Renal cortical epithelial cell (primary cell): Measurements from ENCODE around the gene PSMB5. TPM values are rescaled to one million over a fixed set of nuclear protein-coding genes. Genes with fewer than 3 reads are reported as not detected.

Experiments
- DNase-seq: peaks from one replicate; pipeline ENCODE4 v3.0.0-alpha.2; 2011; ENCODE audit warnings: low read depth
- total RNA-seq: library from RNA; depleted of rRNA; stranded (reverse); fragments of >200 nt; gene quantifications from 2 replicates; pipeline ENCODE4 v1.2.3, GENCODE V29; 2014

The PSMB5 gene
- 167 and 251 TPM in 2 replicates for total RNA-seq

DNA sequence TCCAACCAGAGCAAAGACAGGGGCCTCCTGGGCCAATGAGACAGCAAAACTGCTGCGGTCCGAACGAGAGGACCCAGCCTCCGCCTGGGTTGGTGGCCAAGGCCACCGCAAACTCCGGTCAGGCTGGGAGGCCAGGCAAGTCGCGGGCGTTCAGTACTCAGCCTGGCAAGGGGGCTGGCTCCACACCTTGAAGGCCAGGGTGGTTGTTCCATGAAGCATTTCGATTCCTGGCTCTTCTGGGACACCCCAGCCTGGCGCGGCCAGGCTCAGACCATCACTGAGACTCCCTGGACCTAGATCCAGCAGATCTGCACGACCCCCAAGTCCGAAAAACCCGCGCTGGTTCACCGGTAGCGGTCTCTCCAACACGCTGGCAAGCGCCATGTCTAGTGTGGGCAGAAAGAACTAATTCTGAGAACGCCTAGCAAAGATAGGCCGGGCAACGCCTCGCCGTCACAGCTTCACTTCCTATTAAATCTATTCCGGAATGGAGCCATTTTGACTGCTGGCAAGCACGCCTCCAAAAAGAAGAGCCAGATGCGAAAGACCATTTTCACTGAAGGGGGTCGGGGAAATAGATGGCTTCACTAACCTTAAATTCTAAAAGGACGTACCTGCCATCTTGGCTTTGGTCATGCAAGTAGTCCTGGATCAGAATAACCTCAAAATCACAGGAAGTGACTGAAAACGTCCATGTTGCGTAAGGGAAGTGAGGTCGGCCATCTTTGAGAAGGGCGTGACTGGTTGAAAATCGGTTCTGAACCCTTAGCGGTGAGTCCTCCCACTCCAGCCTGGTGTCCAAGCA is at the start of gene PSMB5:
Gene PSMB5 (minus strand): TSS at position 403 of the 805 bp plus-strand sequence. CDS start 19 bp downstream, at position 384.
- DNase-seq: peak; percentile 97

DNA sequence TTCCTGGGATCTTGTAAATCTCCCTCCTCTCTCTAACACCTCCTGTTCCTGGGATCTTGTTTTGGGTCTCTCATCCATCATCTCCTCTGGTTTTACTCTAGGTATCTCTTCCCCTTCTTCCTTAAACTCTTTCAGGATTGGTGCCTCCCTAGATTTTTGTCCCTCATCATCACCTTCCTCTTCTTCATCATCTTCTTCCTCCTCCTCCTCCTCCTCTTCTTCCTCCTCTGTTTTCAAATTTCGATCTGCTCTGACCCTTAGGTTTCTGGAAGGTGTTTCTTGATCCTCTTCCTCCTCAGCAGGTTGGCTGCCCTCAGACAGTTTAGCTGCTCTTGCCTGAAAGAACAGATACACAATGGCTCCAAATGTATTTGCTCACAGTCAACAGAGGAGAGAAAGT is 45.8 kb upstream of the PSMB5 start:
- no peak for DNase-seq

DNA sequence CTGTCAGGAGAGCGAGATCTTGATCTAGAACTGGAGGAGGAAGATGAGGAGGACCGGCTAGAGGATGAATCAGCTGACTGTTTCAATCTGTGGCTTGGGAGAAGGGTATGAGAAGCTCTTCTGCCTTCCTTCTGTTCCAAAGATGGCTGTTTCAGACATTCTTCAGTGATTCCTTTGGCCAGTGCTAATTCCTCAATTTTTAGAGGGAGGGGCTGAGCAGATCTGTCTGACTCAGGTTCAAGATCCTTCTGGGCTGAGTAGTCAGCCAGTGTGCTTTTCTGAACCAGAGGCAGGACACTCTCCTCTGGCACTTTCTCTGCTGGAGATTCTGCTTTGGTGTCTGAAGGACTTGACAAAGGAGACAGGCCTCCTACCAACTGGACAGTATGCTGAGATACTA is 45.0 kb upstream of the PSMB5 start:
- DNase-seq: no peak

DNA sequence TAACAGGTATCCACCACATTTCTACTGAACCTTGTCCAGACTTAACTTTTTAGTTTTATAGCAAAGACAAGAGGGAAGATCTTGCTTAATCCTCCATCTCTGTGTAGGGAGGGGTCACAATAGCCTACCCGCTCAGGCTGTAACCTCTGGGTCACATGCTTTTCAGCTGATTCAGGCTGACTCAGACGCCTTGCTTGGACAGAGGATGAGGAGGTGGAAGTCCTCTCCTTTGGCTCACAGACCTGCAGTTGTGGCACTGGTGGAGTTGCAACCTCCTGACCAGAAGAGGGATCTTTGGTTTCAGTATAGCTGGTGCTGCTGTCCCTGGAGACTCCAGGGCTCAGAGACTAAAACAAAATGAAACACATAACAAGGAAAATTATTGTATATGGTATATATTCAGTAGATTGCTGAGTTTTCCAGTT is 44.0 kb upstream of the PSMB5 start:
- peak; percentile 98 for DNase-seq

DNA sequence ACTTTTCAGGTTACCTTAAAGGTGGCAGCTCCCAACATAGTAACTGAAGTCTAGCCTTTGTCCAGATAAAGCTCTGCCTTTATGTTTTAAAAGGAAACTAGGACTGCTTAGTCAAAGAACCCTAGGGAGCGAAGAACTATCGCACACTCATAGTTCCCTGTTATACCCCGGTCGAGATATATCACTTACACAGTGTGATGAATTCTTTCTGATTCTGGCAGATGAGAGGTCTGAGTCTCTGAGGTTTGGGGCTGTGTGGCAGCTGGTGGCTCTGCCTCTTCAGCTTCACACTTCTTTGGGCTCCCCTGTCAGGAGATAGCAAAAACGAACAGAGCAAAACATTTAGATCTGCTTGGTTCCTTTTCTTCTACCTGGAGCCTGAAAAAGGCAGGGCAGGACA is 43.3 kb upstream of the PSMB5 start:
- DNase-seq: no peak

DNA sequence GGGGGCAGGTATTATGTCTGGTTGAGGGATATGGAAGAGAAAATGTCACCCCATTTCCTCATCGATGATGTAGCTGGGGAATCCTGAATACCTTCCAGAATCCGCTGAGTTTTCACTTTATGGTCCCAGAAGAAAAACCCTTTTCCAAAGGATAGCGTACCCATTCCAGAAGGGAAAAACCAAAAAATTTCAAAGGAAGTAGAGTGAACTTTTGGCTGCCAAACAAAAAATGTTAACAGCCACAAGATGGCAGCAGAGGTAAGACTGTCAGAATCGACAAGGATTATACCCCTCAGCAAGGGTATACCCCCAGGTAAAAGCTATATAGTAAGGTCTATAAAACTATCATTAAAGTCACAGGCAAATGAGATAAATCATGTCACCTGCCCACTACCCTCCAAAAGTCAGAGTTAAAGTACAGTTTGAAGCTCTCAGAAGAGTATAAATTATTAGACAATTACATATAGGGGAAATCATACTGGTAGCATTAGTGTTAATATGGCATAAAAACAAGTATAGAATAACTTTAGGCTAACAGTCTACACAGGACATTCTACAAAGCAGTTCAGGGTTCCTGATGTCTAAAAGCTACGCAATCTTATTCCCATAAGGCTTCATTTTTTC is 42.2 kb upstream of the PSMB5 start:
- peak; percentile 39 for DNase-seq

DNA sequence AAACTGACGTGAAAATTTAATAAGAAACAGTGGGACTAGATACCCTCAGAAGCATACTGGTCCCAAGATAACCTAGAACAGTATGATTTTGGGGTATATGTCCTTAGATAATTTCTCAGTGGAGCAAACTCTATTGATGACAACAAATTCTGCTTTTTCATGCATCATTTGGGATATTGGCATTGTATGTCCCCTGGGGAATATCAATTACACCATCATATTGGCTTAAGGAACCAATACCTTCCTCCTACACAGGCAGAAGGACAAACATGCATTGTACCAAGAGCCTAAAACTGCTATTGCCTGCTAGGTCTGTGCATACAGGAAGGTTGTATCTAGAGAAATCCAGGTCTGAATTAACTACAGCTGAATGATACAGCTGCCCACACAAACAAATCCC is 40.2 kb upstream of the PSMB5 start:
- DNase-seq: no peak

DNA sequence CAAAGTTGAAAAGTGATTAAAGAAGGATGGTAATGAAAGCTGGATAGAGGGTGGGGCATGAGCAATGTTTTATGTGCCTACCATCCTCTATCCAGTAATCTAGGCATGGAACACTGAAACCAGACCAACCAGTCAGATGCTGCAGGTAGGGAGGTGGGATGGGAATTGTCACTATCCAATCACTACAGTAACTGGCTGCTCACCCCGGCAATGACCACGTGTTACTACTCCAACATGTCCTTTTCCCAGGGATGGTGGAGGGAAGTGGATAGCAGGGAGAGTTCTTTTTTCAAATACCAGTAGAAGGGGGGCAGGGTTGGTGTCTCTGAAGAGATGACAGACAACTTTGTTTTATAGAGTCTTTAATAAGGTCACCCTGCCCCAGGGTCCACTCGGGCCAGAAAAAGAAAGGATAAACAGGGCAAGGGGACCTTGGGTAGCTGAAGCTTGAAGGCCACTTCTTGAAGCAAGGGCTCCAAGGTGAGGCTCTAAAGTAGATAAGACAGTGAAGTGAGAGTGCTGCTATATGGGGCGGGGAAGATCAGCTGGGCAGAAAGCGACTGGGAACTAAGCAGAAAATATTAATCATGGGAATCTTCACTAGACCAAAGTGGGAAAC is 37.3 kb upstream of the PSMB5 start:
- DNase-seq: peak; percentile 23

DNA sequence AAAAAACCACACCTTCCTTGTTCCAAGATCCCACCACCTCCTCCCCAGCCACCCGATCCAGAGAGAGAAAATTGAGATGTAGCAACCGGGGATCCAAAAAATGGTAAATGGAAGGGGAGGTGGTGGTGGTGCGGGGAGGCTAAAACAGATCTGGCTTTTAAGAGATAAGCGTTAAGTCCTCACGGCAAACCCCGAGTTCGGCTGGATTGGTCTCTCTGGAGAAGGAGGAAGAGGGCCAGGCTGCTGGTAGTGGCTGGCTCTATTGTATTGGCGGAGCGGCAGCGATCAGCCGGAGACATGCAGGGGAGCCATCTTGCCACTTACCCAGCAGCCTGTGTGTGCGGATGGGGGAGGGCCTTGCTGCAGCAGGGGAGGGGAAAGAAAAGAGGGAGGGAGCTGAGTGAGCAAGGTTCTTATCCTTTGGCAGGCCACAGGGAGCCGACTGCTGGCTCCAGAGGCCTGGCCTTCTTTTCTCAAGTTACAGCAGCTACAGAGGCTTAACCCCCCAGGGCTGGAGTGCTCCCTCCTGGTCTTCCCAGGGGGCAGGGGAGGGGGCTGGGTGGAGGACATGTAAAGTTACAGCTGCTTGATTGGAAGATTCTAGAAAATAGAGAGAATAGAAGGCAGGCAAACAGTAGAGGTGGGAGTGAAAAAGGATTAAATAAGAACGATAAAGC is 36.7 kb upstream of the PSMB5 start:
- DNase-seq: peak; percentile 86

DNA sequence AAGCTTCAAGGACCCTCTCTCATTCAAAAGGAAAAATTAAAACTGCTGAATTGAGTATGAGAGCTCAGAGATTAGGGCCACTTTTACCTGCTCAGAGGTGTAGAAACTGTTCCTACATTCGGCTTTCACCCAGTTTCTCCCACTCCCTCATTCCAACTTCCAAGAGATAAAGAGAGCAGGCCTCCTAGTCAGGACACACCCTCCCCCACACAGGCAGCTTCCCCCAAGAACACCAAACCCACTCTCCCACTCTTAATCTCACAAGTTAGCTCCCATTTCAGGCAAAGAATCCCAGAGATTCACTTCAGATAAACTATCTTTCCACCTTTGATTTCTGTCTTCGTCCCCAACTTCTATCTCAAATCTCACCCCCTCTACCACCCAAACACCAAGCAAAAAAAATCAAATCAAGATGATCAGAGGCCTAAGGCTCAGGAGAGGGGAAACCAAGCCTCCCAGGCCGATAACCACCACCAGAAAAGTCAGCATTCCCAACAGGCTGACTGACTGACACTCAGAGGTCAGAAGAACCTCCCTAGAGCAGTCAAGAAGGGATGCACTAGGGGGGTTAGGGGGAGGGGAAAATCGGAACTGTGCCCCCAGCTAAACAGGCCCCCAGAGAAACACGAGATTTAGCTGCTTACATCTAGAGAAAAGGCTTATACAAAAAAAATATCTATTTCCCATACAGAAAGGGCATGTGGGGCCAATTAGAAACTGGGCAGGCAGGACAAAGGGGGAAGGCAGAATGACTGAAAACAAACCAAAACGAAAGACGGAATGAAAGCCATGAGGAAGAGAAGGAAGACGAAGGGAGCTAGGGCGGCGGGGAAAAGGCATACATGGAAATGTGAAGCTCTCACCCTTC is 35.8 kb upstream of the PSMB5 start:
- DNase-seq: no peak

DNA sequence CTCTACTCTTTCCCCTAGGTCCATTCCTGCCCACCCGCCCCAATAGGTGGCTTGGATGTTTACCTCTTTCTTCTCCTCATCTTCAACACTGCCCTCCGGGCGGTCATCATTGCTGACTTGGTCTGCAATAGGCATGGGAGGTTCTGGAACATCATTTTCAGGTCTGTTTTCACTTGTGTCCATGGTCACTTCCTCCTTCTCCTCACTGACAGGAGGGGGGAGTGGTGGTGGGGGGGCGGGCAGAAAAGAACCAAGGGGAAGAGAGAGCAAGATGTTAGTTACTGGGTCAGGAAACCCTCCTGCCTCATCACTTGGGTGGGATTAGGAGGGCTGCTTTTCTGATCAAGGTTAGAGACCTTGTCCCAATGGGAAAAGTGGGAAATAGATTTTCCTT is 34.7 kb upstream of the PSMB5 start:
- no peak for DNase-seq

DNA sequence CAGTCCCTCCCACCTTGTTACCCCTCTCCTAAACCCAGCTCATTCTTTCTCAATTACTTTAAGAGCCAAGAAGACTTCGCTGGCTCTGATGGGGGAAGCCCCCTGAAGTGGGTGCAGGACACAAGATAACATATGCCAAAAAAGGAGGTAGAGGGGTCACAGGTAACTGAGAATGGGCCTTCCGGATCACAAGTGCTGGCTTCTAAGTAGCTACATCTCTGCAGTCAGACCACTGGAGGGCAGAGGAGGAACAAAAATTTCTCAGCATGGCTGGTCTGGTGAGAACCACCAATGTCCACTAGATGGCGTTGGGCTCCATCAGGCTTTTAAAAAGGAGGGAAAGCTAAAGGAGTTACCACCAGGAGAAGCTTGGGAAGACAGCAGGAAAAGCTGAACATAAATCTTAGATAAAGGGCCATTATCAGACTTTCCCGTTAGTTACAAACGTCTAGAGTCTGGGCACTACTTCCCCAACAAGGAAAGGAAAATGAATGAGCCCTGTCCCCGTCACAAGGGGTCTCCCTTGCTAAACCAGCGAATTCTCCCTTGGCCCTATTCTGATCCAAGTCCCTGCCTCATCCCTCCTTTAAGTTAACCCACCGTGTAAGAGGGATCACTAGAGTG is 34.2 kb upstream of the PSMB5 start:
- DNase-seq: peak; percentile 93

DNA sequence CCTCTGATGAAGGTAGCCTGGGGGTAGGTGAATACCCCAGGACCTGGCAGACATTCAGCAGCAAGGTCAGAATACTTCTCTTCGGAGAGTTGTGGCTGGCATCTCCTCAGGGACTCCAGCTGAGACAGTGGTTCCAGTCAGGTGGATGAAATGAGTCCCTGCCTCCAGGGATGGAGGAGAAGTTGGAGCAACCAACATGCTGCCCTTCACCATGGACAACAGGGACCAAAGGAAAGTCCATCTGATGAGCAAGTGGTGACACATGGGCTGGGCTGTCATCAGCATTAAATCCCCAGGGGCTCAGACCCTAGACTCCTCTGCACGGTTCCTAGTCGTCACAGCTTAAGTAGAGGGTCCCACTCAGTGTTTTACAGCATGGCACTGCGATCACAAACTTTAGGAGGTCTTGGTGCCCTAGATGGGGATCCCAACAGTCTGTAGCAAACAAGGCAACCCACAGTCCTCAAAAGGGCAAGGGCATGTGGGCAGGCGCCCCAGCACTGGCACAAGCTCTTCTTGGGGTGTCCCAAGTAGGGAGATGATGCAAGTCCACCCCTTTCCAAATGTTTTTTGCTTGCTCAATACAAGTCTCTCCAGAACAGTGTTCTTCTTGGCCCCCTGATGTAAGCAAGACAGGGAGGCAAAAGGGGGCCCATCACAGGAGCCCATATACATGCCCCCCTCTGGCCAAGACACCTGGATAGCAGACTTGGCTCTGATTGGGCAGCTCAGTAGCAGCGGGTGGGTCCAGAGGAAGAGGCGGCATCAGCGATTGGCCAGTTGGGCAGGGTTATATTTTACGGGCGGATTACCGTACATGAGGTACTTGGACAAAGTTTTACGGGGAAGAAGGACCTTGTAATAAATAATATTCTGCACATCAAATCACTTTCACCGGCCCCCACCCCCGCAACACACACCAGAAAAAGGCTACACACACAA is 33.4 kb upstream of the PSMB5 start:
- DNase-seq: no peak

DNA sequence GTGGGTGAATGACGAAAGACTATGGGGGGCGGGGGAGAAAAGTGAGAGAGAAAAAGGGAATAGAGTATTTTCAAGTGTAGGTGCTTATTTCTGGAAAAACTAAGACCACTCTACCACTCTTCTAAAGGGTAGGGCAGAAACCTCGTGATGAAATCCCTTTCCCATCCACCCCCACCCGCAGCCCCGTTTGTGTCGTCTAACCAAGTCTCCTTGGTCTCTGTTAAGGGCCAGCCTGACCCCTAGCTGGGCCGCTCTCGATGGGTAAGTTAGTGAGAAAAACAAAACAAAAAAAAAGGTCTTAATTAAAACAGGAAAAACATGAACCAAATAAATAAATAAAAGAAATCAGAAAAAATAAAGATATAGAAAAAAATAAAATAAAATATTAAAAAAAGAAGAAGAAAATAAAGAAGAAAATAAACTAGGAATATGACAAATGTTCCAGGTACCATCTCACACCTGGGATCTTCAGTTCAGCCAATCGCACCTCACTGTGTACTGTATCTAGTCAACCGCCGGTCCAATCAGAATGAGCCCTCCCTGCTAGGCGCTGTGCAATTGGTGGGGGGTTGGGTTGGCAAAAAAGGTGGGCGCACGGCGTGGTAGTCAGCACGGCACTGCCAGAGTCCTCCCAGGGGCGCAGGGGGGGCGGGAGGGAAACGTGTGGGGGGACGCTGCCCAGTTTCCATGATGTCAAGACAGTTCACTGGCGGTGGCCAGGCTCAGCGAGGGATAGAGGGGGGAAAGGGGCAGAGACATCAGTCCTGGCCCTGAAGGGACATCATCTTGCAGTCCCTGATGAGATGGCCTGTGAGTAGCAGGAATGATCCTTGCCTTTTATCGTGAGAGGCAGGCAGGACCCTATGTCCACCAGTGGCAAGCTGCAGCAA is 32.4 kb upstream of the PSMB5 start:
- no peak for DNase-seq

DNA sequence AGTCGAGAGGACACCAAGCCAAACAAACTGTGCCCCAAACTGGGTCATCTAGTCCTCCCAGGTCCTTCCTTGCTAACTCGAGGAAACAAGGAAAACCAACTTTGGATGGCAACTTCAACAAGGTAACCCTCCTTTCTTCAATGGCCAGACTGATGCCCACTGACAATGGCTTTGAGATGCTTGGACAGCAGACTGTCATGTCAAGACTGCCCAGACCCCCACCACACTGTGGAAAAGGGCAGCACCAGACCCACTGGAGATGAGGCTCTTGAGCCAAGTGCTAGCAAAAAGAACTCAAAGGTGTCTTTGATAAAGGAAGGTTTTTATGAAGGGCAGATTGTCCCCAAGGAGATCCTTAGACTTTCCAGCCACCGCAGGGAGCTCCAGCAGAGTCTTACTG is 31.7 kb upstream of the PSMB5 start:
- DNase-seq: no peak

DNA sequence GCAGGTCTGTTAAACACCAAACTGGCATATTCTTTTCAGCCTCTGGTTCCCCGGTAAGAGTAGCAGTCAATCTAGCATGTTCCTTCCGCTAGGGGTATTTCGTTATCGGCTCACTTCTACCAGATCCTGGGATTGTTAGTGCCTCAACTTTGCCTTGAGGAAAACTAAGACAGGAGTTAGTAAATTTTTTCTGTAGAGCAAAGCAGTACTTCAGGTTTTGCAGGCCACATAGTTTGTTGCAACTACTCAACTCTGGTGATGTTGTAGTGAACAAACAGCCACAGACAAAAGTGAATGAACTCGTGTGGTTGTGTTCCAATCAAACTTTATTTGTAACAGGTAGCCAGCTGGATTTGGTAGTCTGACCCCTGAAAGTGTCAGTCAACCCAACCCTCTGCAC is 28.9 kb upstream of the PSMB5 start:
- no peak for DNase-seq

DNA sequence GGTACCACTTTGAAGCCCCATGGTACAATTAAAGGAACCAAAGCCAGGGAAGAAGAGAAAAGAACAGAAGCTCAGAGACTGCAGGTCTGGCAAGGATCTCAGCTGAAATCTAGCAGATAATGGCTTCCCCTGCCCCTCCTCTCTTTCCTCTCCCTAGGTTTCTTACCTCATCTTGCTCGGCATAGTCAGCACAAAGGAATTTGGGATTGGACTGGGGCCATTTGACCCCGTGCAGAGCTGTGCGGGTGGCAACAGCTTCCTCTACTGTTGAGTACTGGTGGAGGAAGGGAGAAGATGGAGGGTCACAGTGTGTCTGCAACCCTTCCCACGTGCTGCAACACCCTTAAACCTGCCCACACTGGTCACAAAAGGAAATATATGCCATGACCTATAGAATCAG is 27.3 kb upstream of the PSMB5 start:
- peak; percentile 93 for DNase-seq

DNA sequence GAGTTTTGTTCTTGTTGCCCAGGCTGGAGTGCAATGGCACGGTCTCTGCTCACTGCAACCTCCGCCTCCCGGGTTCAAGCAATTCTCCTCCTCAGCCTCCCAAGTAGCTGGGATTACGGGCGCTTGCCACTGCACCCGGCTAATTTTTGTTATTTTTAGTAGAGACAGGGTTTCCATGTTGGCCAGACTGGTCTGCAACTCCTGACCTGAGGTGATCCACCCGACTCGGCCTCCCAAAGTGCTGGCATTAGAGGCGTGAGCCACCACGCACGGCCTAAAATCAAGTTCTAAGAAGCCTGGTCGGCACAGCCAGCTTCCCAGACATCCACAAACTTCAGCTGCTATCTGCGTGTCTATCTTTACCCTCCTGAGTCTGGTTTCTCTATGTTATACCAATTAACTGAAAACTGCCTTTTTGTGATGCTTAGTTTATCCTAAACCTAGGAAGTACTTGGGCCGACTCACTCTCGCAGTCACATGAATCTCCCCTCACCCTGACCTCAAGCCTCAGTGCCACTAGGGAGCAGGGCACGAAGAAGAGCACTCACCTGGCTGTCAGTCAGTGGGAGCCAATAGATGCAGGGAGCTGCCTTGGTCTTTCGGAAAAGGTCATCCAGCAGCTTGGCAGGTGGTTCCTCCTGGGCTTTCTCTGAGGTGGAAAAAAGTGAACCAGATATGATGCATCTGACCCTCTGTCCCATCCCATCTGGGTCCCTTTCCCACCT is 26.0 kb upstream of the PSMB5 start:
- DNase-seq: no peak
